ENCODE results near the gene AQP11.

The AQP11 gene

DNA sequence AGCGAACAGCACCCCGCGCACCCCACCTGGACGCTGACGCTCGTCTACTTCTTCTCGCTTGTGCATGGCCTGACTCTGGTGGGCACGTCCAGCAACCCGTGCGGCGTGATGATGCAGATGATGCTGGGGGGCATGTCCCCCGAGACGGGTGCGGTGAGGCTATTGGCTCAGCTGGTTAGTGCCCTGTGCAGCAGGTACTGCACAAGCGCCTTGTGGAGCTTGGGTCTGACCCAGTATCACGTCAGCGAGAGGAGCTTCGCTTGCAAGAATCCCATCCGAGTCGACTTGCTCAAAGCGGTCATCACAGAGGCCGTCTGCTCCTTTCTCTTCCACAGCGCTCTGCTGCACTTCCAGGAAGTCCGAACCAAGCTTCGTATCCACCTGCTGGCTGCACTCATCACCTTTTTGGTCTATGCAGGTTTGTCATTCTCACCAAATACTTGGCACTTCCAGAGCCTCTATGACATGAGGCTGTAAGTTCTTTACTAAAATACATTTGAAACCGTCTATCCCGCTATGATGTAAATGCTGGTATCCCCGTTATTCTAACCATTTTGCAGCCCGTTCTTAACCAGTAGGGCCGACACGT, 535 bp downstream of the AQP11 start:
- H3K4me1 Mint-ChIP-seq: peaks cover 18% of the 10 kb centered on the region
- H3K9me3 Mint-ChIP-seq: peaks cover 27% of the 10 kb centered on the region
- peak overlapping the region; percentile 91 for H3K4me3 Mint-ChIP-seq
- no peak for DNase-seq
- H3K27me3 Mint-ChIP-seq (ENCODE audit: low read depth, poor library complexity): peaks cover 35% of the 10 kb centered on the region
- peak overlapping the region; percentile 18 for H3K27ac Mint-ChIP-seq
- H3K36me3 Mint-ChIP-seq (ENCODE audit: low read depth): peaks cover 34% of the 10 kb centered on the region
- TF ChIP-seq, protein P1, sequence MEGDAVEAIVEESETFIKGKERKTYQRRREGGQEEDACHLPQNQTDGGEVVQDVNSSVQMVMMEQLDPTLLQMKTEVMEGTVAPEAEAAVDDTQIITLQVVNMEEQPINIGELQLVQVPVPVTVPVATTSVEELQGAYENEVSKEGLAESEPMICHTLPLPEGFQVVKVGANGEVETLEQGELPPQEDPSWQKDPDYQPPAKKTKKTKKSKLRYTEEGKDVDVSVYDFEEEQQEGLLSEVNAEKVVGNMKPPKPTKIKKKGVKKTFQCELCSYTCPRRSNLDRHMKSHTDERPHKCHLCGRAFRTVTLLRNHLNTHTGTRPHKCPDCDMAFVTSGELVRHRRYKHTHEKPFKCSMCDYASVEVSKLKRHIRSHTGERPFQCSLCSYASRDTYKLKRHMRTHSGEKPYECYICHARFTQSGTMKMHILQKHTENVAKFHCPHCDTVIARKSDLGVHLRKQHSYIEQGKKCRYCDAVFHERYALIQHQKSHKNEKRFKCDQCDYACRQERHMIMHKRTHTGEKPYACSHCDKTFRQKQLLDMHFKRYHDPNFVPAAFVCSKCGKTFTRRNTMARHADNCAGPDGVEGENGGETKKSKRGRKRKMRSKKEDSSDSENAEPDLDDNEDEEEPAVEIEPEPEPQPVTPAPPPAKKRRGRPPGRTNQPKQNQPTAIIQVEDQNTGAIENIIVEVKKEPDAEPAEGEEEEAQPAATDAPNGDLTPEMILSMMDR (IDR thresholded peaks at IDR 0.05): no peak

DNA sequence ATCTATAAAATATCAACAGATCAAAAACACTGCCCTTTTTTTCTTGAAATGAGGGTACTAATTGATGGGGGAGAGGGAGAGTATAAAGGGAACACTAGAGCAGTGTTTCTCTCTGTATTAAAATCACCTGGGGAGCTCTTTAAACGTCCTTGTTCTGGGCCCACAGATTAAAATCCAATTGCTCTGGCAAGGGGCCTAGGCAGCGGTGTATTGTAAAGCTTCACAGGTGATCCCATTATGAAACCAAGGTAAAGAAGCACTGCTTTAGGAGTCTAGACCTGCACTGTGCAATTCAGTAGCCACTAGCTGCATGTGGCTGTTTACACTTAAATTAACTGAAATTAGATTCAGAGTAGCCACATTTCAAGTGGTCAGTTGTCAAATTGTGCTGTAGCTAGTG, 3.0 kb downstream of the AQP11 start:
- Mint-ChIP-seq H3K9me3 (peaks cover 11% of the 10 kb centered on the region), H3K36me3 (ENCODE audit: low read depth) (peaks cover 19% of the 10 kb centered on the region), H3K27me3 (ENCODE audit: low read depth, poor library complexity) (peaks cover 30% of the 10 kb centered on the region), H3K4me1 (peaks cover 18% of the 10 kb centered on the region), H3K27ac (no peak overlapping the region), H3K4me3 (no peak overlapping the region)
- no peak for DNase-seq
- TF ChIP-seq, protein P1 (IDR thresholded peaks at IDR 0.05): no peak

DNA sequence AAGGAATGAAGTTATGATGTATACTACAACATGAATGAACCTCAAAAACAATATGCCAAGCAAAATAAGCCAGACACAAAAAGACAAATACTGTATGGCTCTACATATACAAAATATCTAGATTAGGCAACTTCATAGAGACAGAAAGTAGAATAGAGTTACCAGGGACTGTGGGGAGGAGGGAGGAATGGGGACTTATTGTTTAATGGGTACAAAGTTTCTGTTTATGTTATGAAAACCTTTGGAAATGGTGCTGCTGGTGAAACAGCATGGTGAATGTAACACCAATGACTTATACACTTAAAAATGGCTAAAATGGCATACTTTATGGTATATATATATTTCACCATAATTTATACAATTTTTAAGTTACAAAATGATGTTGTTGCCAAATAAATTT, 4.1 kb downstream of the AQP11 start:
- Mint-ChIP-seq H3K4me3 (no peak overlapping the region), H3K36me3 (ENCODE audit: low read depth) (peaks cover 17% of the 10 kb centered on the region), H3K4me1 (peaks cover 15% of the 10 kb centered on the region), H3K27me3 (ENCODE audit: low read depth, poor library complexity) (peaks cover 28% of the 10 kb centered on the region), H3K27ac (no peak overlapping the region), H3K9me3 (peaks cover 4% of the 10 kb centered on the region)
- TF ChIP-seq, protein P1 (IDR thresholded peaks at IDR 0.05): no peak
- DNase-seq: no peak

DNA sequence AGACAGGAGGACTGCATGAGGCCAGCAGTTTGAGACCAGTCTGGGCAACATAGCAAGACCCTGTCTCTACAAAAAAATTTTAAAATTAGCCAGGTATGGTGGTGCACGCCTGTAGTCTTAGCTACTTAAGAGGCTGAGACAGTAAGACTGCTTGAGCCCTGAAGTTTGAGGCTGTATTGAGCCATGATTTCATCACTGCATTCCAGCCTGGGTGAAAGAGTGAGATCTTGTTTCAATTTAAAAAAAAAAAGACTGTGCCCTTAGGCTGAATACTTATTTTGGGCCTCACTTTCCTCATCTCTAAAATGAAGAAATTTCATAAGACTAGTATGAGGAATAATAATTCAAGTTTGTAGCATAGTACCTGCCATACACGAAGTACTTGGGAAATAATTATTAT, 6.9 kb downstream of the AQP11 start:
- DNase-seq: no peak

DNA sequence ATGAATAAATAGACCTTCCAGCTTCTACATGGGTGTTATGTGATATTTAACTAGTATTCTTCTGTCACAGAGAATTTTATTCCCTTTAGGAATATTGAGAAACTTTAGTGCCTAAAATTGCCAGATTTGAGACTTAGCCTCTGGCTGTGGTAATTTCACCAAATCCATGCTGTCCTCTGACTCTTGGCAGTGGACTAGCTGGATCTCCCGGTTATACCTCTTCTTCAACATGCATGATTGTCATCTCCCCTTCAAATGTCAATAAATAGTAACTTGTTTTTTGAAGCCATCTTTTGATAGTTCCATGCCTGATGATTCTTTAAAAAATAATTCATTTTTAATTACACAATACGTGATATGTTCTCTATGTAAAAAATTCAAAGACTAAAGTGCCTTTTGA, 8.4 kb downstream of the AQP11 start:
- Mint-ChIP-seq H3K27me3 (ENCODE audit: low read depth, poor library complexity) (no peaks in the 10 kb centered on the region), H3K27ac (no peak overlapping the region), H3K4me1 (no peaks in the 10 kb centered on the region), H3K9me3 (no peaks in the 10 kb centered on the region), H3K36me3 (ENCODE audit: low read depth) (peaks cover 12% of the 10 kb centered on the region), H3K4me3 (no peak overlapping the region)
- DNase-seq: no peak
- TF ChIP-seq, protein P1 (IDR thresholded peaks at IDR 0.05): no peak

More for the DNA sequence above, 6.9 kb downstream of the AQP11 start:
- H3K9me3 Mint-ChIP-seq: no peaks in the 10 kb centered on the region
- peaks cover 5% of the 10 kb centered on the region for H3K27me3 Mint-ChIP-seq (ENCODE audit: low read depth, poor library complexity)
- H3K4me3 Mint-ChIP-seq: no peak overlapping the region
- H3K36me3 Mint-ChIP-seq (ENCODE audit: low read depth): peaks cover 12% of the 10 kb centered on the region
- H3K27ac Mint-ChIP-seq: no peak overlapping the region
- no peaks in the 10 kb centered on the region for H3K4me1 Mint-ChIP-seq
- TF ChIP-seq, protein P1 (IDR thresholded peaks at IDR 0.05): no peak

DNA sequence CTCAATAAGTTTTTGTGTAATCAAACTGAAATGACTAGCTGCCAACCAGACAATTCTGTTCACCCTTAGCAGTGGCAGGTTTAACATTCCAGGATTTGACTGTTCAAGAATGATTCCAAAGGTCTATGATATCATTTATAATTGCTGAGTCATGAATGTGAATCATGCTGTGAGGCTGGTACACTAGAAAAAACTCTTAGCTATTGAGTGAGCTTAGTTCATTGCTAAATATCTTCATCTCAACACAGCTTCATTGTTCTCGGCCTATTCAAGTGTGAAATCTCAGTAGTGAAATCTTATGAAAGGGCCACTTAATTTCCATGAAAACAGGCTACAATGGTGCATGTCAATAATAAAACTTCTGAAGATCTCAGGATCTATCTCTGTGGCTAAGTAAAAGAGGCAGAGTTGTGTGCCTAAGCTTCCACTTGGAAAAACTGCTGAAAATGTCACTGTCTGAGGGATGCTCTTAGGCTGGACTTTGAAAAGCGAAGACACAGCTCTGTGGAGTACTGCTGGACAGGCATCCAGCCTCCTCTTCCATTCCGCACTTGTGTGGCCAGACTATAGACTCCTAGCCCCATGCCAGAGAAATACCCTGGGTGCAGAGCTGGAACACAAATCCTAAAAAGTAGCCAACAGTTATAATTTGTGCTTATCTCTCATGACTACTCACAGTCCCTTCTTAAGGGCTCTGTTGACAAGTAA, 12.8 kb downstream of the AQP11 start:
- TF ChIP-seq, protein P1 (IDR thresholded peaks at IDR 0.05): no peak
- peaks cover 27% of the 10 kb centered on the region for H3K36me3 Mint-ChIP-seq (ENCODE audit: low read depth)
- no peak overlapping the region for H3K4me3 Mint-ChIP-seq
- H3K27ac Mint-ChIP-seq: no peak overlapping the region
- no peak for DNase-seq
- H3K4me1 Mint-ChIP-seq: no peaks in the 10 kb centered on the region
- no peaks in the 10 kb centered on the region for H3K9me3 Mint-ChIP-seq
- no peaks in the 10 kb centered on the region for H3K27me3 Mint-ChIP-seq (ENCODE audit: low read depth, poor library complexity)
